RWPE1 (cell line): ENCODE data around the gene DGKH.

Experiments
- CTCF ChIA-PET: fragments of 350-600 bp; sonication (Branson Sonifier 250); formaldehyde crosslinking; extraction: SDS; loops from one replicate; lab custom pipeline; 2021; lab: Yijun Ruan, JAX
- POLR2A ChIA-PET: fragments of 400-600 bp; formaldehyde crosslinking; extraction: SDS; loops from one replicate; lab custom pipeline; 2020; ENCODE audit warnings: antibody characterized with exemption; ENCODE audit not compliant: low non-redundant PET; lab: Yijun Ruan, JAX
- DNase-seq: peaks from one replicate; pipeline ENCODE4 v3.0.0; 2012; ENCODE audit warnings: low spot score
- H3K27ac ChIP-seq: fragments of 450-650 bp; 2 replicates; pipeline ENCODE4 v1.5.1; 2017
- TF ChIP-seq, protein P1 (sequence below): fragments of 450-650 bp; conservative IDR thresholded peaks from 2 replicates; pipeline ENCODE4 v1.5.1; 2017; ENCODE audit warnings: low read depth, mild to moderate bottlenecking

Gene DGKH

DNA sequence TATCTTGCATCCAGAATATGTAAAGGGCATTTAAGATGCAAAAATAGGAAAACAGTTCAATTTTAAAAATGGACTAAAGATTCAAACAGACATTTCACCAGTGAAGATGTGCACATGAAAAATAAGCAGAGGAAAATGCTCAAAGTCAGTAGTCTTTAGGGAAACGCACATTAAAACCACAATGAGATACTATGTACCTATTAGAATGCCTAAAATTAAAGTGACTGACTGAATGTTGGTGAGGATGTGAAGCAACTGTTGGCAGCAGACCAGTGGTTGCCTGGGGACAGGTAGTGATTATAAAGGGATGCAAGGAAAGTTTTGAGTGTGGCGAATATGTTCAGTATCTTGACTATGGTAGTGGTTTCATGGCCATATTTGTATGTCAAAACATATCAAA, 75.2 kb downstream of the DGKH start:
- H3K27ac ChIP-seq: no peak overlapping the region
- CTCF ChIA-PET: no interaction called here
- TF ChIP-seq, protein P1, sequence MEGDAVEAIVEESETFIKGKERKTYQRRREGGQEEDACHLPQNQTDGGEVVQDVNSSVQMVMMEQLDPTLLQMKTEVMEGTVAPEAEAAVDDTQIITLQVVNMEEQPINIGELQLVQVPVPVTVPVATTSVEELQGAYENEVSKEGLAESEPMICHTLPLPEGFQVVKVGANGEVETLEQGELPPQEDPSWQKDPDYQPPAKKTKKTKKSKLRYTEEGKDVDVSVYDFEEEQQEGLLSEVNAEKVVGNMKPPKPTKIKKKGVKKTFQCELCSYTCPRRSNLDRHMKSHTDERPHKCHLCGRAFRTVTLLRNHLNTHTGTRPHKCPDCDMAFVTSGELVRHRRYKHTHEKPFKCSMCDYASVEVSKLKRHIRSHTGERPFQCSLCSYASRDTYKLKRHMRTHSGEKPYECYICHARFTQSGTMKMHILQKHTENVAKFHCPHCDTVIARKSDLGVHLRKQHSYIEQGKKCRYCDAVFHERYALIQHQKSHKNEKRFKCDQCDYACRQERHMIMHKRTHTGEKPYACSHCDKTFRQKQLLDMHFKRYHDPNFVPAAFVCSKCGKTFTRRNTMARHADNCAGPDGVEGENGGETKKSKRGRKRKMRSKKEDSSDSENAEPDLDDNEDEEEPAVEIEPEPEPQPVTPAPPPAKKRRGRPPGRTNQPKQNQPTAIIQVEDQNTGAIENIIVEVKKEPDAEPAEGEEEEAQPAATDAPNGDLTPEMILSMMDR: no peak
- DNase-seq: no peak
- POLR2A ChIA-PET: no interaction called here

DNA sequence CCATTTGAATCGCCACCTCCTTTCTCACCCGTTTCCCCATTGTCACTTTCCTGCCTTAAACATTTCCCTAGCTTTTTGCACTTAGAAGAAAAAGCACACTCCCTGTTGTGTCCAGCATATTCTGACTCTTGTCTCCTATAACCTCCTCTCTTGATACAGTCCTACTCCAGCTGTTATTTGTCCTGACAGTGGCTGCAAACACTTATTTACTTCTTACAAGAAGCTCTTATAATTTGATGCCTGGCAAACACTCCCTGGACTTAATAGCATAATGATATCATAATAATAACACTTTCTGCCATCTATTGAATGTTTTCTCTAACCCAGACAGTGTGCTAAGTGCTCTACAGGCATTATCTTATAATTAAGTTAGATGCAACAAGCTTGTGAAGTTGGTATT, 76.6 kb downstream of the DGKH start:
- DNase-seq: no peak
- TF ChIP-seq, protein P1: no peak
- ChIA-PET CTCF (no interaction called here), POLR2A (no interaction called here)
- no peak overlapping the region for H3K27ac ChIP-seq

DNA sequence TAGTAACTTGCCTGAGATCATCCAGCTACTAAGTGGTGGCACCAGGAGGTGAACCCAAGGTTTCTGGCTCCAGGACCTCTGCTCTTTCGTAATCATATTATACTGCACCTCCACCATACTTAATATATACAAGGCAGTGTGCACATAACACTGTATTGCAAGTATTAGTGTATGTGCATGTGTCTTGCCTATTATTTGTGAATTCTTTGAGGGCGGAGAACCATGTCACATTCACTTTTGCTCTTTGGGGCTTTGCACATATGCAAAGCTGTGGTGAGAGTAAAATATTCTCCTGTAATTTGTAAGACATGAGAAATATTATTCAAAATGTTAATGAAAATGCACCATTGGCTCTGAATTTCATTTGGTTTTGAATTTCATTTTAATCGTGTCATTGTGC, 78.6 kb downstream of the DGKH start:
- ChIA-PET CTCF (no interaction called here), POLR2A (no interaction called here)
- TF ChIP-seq, protein P1: no peak
- H3K27ac ChIP-seq: no peak overlapping the region
- no peak for DNase-seq

DNA sequence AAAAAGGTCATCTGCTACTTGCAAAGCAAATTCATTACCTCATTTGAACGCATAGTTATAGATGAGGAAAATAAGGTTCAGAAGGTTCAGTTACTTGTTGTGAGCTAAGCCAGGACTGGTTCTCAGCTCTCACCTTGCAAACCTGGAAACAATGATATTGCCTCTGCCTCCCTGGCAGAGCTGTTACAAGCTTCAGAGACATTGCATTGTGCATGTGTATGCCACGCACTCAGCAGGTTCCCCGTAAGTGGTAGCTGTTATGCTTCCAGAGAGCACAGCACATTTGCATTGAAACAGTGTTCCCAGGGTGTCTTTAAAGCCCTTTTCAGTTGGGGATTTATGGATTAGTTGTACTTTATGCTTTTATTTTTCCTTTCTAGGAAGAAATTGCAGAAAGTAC, 80.6 kb downstream of the DGKH start:
- no peak for DNase-seq
- TF ChIP-seq, protein P1: no peak
- ChIA-PET POLR2A (no interaction called here), CTCF (no interaction called here)
- H3K27ac ChIP-seq: no peak overlapping the region

DNA sequence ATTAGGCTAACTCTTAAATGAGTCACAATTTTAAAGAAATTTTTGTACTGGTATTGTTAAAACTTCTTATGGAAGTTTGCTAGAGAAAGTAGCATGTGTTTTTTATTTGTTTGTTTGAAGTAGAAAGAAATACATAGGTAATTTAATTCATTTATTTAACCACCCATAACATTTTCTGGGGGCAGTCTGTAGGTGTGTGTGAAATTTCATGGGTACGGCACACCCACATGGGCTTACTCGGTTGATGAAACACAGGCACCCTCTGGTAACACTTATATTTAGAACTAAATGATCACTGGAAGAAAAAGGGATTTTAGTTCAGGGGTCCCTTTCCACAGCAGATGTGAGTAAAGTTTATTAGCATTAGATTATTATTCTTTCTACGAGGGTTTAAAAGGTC, 88.1 kb downstream of the DGKH start:
- DNase-seq: no peak
- ChIA-PET CTCF (no interaction called here), POLR2A (no interaction called here)
- TF ChIP-seq, protein P1: no peak
- no peak overlapping the region for H3K27ac ChIP-seq

DNA sequence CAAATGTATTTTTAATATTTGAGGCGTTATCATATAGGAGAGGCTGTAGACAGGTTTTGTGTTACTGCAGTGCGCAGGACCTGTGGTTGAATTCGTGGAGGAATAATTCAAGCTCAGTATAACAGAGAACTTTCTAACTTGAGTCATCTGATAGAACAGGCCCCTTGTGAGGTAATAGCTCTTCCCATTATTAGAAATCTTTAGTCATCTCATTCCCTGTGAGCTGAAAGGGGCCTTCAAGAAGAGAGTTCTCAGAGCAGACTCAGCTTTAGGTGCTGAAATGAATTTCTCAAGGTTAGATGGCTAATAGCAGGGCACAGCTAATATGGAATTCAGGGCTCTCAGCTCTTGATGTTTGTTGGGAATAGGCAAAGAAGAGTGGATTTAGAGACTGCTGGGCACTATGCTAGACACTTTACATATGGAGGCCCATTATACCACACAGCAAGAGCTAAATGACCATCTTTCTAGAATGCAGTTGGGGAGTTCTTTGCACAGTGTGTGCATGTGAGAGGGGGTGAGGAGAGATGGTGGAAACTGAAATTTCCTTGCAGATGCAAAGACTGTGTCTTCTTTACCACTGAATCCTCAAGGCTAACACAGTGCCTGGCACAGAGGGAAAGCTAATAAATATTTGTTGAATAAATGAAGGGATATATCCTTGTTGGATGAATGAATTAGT, 89.5 kb downstream of the DGKH start:
- ChIA-PET POLR2A (no interaction called here), CTCF (no interaction called here)
- DNase-seq: no peak
- no peak overlapping the region for H3K27ac ChIP-seq
- TF ChIP-seq, protein P1: no peak
